ENCODE measurements around the gene TAF3.
A peak's percentile ranks its signal among the peaks of the same experiment; 100 is the strongest.
"Not testable (repeated sequence)": the region's sequence is repeated elsewhere in the genome, so short reads cannot be mapped to it uniquely, and the experiment has no call there.

Gene TAF3

GRCh38 chr10:7811000-7811399, 7.3 kb upstream of the TAF3 start:
- DNase-seq: no peak

- not testable (repeated sequence) for DNase-seq
Observed at GRCh38 chr10:7811743-7812142, 6.6 kb upstream of the TAF3 start.

GRCh38 chr10:7813481-7813880, 4.8 kb upstream of the TAF3 start:
- no peak for DNase-seq

- DNase-seq: no peak
Observed at GRCh38 chr10:7817576-7817975, 729 bp upstream of the TAF3 start.

GRCh38 chr10:7817984-7818294, 366 bp upstream of the TAF3 start:
- no peak for DNase-seq

- DNase-seq: no peak
Observed at GRCh38 chr10:7819121-7819460, 786 bp downstream of the TAF3 start.

GRCh38 chr10:7824251-7824650, 5.9 kb downstream of the TAF3 start:
- DNase-seq: no peak

- DNase-seq: peak; percentile 8
Observed at GRCh38 chr10:7826971-7827370, 8.7 kb downstream of the TAF3 start.

GRCh38 chr10:7829289-7829834, 11.1 kb downstream of the TAF3 start:
- no peak for DNase-seq

GRCh38 chr10:7832060-7832459, 13.8 kb downstream of the TAF3 start:
- DNase-seq: no peak

GRCh38 chr10:7833210-7833609, 14.9 kb downstream of the TAF3 start:
- DNase-seq: no peak

- DNase-seq: no peak
Observed at GRCh38 chr10:7834262-7834661, 16.0 kb downstream of the TAF3 start.

- DNase-seq: no peak
Observed at GRCh38 chr10:7836571-7836970, 18.3 kb downstream of the TAF3 start.

GRCh38 chr10:7846591-7846990, 28.3 kb downstream of the TAF3 start:
- DNase-seq: no peak

GRCh38 chr10:7853226-7853842, 35.0 kb downstream of the TAF3 start:
- no peak for DNase-seq

GRCh38 chr10:7853890-7854289, 35.6 kb downstream of the TAF3 start:
- DNase-seq: no peak

- DNase-seq: no peak
Observed at GRCh38 chr10:7855205-7855604, 36.9 kb downstream of the TAF3 start.

- no peak for DNase-seq
Observed at GRCh38 chr10:7856678-7857077, 38.4 kb downstream of the TAF3 start.

- no peak for DNase-seq
Observed at GRCh38 chr10:7857262-7857661, 39.0 kb downstream of the TAF3 start.

- DNase-seq: no peak
Observed at GRCh38 chr10:7861509-7862120, 43.3 kb downstream of the TAF3 start.

- no peak for DNase-seq
Observed at GRCh38 chr10:7862121-7862514, 43.8 kb downstream of the TAF3 start.

GRCh38 chr10:7866176-7866575, 47.9 kb downstream of the TAF3 start:
- no peak for DNase-seq

GRCh38 chr10:7872041-7872442, 53.7 kb downstream of the TAF3 start:
- DNase-seq: peak; percentile 79

- no peak for DNase-seq
Observed at GRCh38 chr10:7874864-7875263, 56.6 kb downstream of the TAF3 start.

GRCh38 chr10:7876541-7877127, 58.3 kb downstream of the TAF3 start:
- no peak for DNase-seq
